Liver (tissue), 9 donors: ENCODE results near the gene VEGFA. TPM values are rescaled to one million over a fixed set of nuclear protein-coding genes. Genes with fewer than 3 reads are reported as not detected.

ENCODE experiments used
- DNase-seq: peaks from one replicate; pipeline ENCODE4 v3.0.0-alpha.2; 2017; ENCODE audit warnings: low spot score
- H3K27ac ChIP-seq, 2 donors: one replicate each; pipeline ENCODE4 v1.7.0; 2013; ENCODE audit warnings: inconsistent platforms in 2 of 2, low read length in 2 of 2, control low read depth in 1 of 2, low read depth in 1 of 2, mild to moderate bottlenecking in 1 of 2
- H3K27me3 ChIP-seq, 4 donors: one replicate each; pipeline versions ENCODE4 v1.6.1 to v1.7.0; 2013; ENCODE audit warnings: low read length in 3 of 4, inconsistent platforms in 1 of 4, mild to moderate bottlenecking in 1 of 4, moderate library complexity in 1 of 4; ENCODE audit not compliant: control insufficient read depth in 4 of 4, insufficient read depth in 4 of 4
- H3K36me3 ChIP-seq, 4 donors: one replicate each; pipeline versions ENCODE4 v1.6.1 to v1.7.0; 2013; ENCODE audit warnings: low read length in 3 of 4, mild to moderate bottlenecking in 3 of 4, low read depth in 1 of 4, moderate library complexity in 1 of 4; ENCODE audit not compliant: control insufficient read depth in 4 of 4, insufficient read depth in 3 of 4
- H3K4me1 ChIP-seq, 4 donors: one replicate each; pipeline versions ENCODE4 v1.6.1 to v1.7.0; 2013; ENCODE audit warnings: low read length in 3 of 4, mild to moderate bottlenecking in 3 of 4, moderate library complexity in 1 of 4; ENCODE audit not compliant: control insufficient read depth in 4 of 4, insufficient read depth in 4 of 4
- H3K4me3 ChIP-seq, 3 donors: one replicate each; pipeline versions ENCODE4 v1.6.1 to v1.7.0; 2013; ENCODE audit warnings: low read length in 3 of 3, control low read depth in 1 of 3, low read depth in 1 of 3, mild to moderate bottlenecking in 1 of 3
- H3K9ac ChIP-seq, 2 donors: one replicate each; pipeline ENCODE4 v1.7.0; 2013; ENCODE audit warnings: low read length in 2 of 2, mild to moderate bottlenecking in 2 of 2, moderate library complexity in 2 of 2, control low read depth in 1 of 2, low read depth in 1 of 2
- H3K9me3 ChIP-seq, 4 donors: one replicate each; pipeline versions ENCODE4 v1.6.1 to v1.7.0; 2013; ENCODE audit warnings: low read length in 3 of 4; ENCODE audit not compliant: control insufficient read depth in 4 of 4
- CTCF ChIP-seq: fragments of 150-350 bp; IDR thresholded peaks from 2 replicates; pipeline ENCODE4 v1.5.1; 2017; ENCODE audit warnings: improper control_type of control experiment, low read depth, low read length; ENCODE audit not compliant: missing input control
- EGR1 ChIP-seq, 2 donors: IDR thresholded peaks; 2 replicates each; pipeline ENCODE4 v1.6.1; 2016 to 2018; ENCODE audit warnings: antibody characterized with exemption in 2 of 2, low read depth in 2 of 2
- FOXA1 ChIP-seq: IDR thresholded peaks from 2 replicates; pipeline ENCODE4 v1.6.1; 2016; ENCODE audit warnings: antibody characterized with exemption
- FOXA2 ChIP-seq: IDR thresholded peaks from 2 replicates; pipeline ENCODE4 v1.6.1; 2016; ENCODE audit warnings: antibody characterized with exemption
- GABPA ChIP-seq, 2 donors: IDR thresholded peaks in 1 of 2; conservative IDR thresholded peaks in 1 of 2; 2 replicates each; pipeline ENCODE4 v1.6.1; 2016; ENCODE audit warnings: antibody characterized with exemption in 2 of 2, mild to moderate bottlenecking in 1 of 2, moderate library complexity in 1 of 2
- HNF4G ChIP-seq: IDR thresholded peaks from 2 replicates; pipeline ENCODE4 v1.6.1; 2016; ENCODE audit warnings: antibody characterized with exemption
- JUND ChIP-seq, 2 donors: IDR thresholded peaks; 2 replicates each; pipeline ENCODE4 v1.6.1; 2016; ENCODE audit warnings: antibody characterized with exemption in 2 of 2
- MAX ChIP-seq: IDR thresholded peaks from 2 replicates; pipeline ENCODE4 v1.6.1; 2016; ENCODE audit warnings: antibody characterized with exemption
- RAD21 ChIP-seq, 2 donors: IDR thresholded peaks; 2 replicates each; pipeline ENCODE4 v1.6.1; 2016; ENCODE audit warnings: antibody characterized with exemption in 2 of 2, mild to moderate bottlenecking in 2 of 2
- RXRA ChIP-seq, 2 donors: IDR thresholded peaks; 2 replicates each; pipeline ENCODE4 v1.6.1; 2017 to 2018; ENCODE audit warnings: antibody characterized with exemption in 2 of 2, mild to moderate bottlenecking in 1 of 2
- SP1 ChIP-seq: IDR thresholded peaks from 2 replicates; pipeline ENCODE4 v1.6.1; 2018; ENCODE audit warnings: antibody characterized with exemption, mild to moderate bottlenecking
- TAF1 ChIP-seq: conservative IDR thresholded peaks from 2 replicates; pipeline ENCODE4 v1.6.1; 2016; ENCODE audit warnings: antibody characterized with exemption, mild to moderate bottlenecking
- YY1 ChIP-seq: IDR thresholded peaks from 2 replicates; pipeline ENCODE4 v1.6.1; 2016; ENCODE audit warnings: antibody characterized with exemption, mild to moderate bottlenecking
- WGBS: extraction: QIAGEN DNeasy Blood & Tissue Kit; methylation state at CpG from one replicate; pipeline ENCODE4 v1.1.7; 2013; 5-methylcytosine and 5-hydroxymethylcytosine counted together
- polyA plus RNA-seq, 2 donors: library from polyadenylated mRNA; stranded (reverse) in 1 of 2; unstranded in 1 of 2; fragments of 200-250 nt in 1 of 2; fragments of >200 nt in 1 of 2; fragmentation: Nextera tagmentation in 1 of 2; extraction: Ambion mirVana in 1 of 2; gene quantifications; one replicate each; pipeline versions ENCODE4 v1.2.1 to v1.2.3, GENCODE V29; 2013 to 2015
- total RNA-seq, 2 donors: library from RNA; depleted of rRNA; stranded (reverse); fragments of >200 nt; gene quantifications; one replicate each; pipeline ENCODE4 v1.2.3, GENCODE V29; 2014
- TF ChIP-seq, protein P1 (sequence below): IDR thresholded peaks from 2 replicates; pipeline ENCODE4 v1.6.1; 2016; ENCODE audit warnings: antibody characterized with exemption
- TF ChIP-seq, protein P2 (sequence below): IDR thresholded peaks from 2 replicates; pipeline ENCODE4 v1.6.1; 2016; ENCODE audit warnings: antibody characterized with exemption
- TF ChIP-seq, protein P3 (sequence below): IDR thresholded peaks from 2 replicates; pipeline ENCODE4 v1.6.1; 2016; ENCODE audit warnings: antibody characterized with exemption, mild to moderate bottlenecking
- donor health status: healthy.
- donor health status: healthy.
- donor health status: healthy.
- donor health status: healthy.
- donor health status: healthy.

VEGFA gene
- total and polyA plus RNA-seq, 4 donors: 14.7 to 160 (median 65.2) TPM

DNA sequence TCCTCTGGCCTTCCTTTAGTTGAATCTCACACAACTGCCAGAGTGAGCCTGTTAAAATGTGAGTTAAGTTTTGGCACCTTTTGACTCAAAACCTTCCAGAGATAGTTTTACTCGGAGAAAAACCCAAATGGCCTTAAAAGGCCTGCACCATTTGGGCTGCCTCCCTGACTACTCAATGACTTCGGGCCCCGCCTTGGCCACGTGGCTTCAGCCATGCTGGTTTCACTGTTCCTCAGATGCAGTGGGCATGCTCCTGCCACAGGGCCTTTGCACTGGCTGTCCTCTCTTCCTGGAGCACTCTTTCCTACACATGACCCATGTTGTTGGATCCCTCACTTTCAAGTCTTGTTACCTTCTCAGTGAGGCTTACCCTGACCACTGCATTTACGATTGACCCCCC lies 18.3 kb downstream of the VEGFA start:
- Histone ChIP-seq H3K36me3 (peaks cover 8 to 23% (median 18%) of the 10 kb centered on the region in 4 donors), H3K4me3 (no peak overlapping the region), H3K9ac (no peak overlapping the region), H3K27me3 (no peaks in the 10 kb centered on the region), H3K4me1 (peaks cover 0 to 2% (median 0%) of the 10 kb centered on the region in 4 donors), H3K27ac (no peak overlapping the region), H3K9me3 (no peaks in the 10 kb centered on the region)
- DNase-seq: no peak
- TF ChIP-seq JUND (IDR thresholded peaks at IDR 0.05): no peak
- TF ChIP-seq, protein P1, sequence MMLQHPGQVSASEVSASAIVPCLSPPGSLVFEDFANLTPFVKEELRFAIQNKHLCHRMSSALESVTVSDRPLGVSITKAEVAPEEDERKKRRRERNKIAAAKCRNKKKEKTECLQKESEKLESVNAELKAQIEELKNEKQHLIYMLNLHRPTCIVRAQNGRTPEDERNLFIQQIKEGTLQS: no peak
- no peak for TF ChIP-seq YY1
- no peak for TF ChIP-seq FOXA2
- TF ChIP-seq SP1: no peak
- no peak for TF ChIP-seq FOXA1
- TF ChIP-seq GABPA (IDR thresholded peaks at IDR 0.05 in 1 of 2, conservative IDR thresholded peaks at IDR 0.05 in 1 of 2): no peak
- TF ChIP-seq, protein P2, sequence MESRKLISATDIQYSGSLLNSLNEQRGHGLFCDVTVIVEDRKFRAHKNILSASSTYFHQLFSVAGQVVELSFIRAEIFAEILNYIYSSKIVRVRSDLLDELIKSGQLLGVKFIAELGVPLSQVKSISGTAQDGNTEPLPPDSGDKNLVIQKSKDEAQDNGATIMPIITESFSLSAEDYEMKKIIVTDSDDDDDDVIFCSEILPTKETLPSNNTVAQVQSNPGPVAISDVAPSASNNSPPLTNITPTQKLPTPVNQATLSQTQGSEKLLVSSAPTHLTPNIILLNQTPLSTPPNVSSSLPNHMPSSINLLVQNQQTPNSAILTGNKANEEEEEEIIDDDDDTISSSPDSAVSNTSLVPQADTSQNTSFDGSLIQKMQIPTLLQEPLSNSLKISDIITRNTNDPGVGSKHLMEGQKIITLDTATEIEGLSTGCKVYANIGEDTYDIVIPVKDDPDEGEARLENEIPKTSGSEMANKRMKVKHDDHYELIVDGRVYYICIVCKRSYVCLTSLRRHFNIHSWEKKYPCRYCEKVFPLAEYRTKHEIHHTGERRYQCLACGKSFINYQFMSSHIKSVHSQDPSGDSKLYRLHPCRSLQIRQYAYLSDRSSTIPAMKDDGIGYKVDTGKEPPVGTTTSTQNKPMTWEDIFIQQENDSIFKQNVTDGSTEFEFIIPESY: no peak
- TF ChIP-seq RAD21 (IDR thresholded peaks at IDR 0.05): no peak
- no peak for TF ChIP-seq TAF1
- no peak for TF ChIP-seq HNF4G
- TF ChIP-seq EGR1 (IDR thresholded peaks at IDR 0.05; ENCODE audit: low read depth in 2 of 2): no peak
- no peak for TF ChIP-seq RXRA (IDR thresholded peaks at IDR 0.05)
- no peak for TF ChIP-seq CTCF
- TF ChIP-seq MAX: no peak
- TF ChIP-seq, protein P3, sequence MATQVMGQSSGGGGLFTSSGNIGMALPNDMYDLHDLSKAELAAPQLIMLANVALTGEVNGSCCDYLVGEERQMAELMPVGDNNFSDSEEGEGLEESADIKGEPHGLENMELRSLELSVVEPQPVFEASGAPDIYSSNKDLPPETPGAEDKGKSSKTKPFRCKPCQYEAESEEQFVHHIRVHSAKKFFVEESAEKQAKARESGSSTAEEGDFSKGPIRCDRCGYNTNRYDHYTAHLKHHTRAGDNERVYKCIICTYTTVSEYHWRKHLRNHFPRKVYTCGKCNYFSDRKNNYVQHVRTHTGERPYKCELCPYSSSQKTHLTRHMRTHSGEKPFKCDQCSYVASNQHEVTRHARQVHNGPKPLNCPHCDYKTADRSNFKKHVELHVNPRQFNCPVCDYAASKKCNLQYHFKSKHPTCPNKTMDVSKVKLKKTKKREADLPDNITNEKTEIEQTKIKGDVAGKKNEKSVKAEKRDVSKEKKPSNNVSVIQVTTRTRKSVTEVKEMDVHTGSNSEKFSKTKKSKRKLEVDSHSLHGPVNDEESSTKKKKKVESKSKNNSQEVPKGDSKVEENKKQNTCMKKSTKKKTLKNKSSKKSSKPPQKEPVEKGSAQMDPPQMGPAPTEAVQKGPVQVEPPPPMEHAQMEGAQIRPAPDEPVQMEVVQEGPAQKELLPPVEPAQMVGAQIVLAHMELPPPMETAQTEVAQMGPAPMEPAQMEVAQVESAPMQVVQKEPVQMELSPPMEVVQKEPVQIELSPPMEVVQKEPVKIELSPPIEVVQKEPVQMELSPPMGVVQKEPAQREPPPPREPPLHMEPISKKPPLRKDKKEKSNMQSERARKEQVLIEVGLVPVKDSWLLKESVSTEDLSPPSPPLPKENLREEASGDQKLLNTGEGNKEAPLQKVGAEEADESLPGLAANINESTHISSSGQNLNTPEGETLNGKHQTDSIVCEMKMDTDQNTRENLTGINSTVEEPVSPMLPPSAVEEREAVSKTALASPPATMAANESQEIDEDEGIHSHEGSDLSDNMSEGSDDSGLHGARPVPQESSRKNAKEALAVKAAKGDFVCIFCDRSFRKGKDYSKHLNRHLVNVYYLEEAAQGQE: no peak
- WGBS: 89% methylated on average over 5 of the region's 5 CpGs

GRCh38 chr6:43789447-43789846 lies 19.4 kb downstream of the VEGFA start:
- H3K4me3 ChIP-seq: no peak overlapping the region
- no peaks in the 10 kb centered on the region for H3K4me1 ChIP-seq
- DNase-seq: no peak
- H3K9ac ChIP-seq: no peak overlapping the region
- 91% methylated on average over 2 of the region's 2 CpGs for WGBS
- H3K27me3 ChIP-seq: no peaks in the 10 kb centered on the region
- H3K27ac ChIP-seq: no peak overlapping the region
- H3K9me3 ChIP-seq: no peaks in the 10 kb centered on the region
- TF ChIP-seq CTCF: no peak
- TF ChIP-seq, protein P1: no peak
- peaks cover 6 to 12% (median 9%) of the 10 kb centered on the region in 4 donors for H3K36me3 ChIP-seq
